Suprapubic skin (tissue), 4 donors: ENCODE data around the gene LRBA. TPM values are rescaled to one million over a fixed set of nuclear protein-coding genes. Genes with fewer than 3 reads are reported as not detected.

Experiments
- DNase-seq, 2 donors: peaks; one replicate each; pipeline ENCODE4 v3.0.0-alpha.2; 2019; ENCODE audit warnings: low spot score in 2 of 2
- H3K27ac ChIP-seq: fragments of 200-600 bp; sonication (generic); one replicate; pipeline ENCODE4 v1.5.1; 2019
- H3K27me3 ChIP-seq: fragments of 200-600 bp; sonication (generic); one replicate; pipeline ENCODE4 v1.5.1; 2019
- H3K36me3 ChIP-seq: fragments of 200-600 bp; sonication (generic); one replicate; pipeline ENCODE4 v1.5.1; 2019
- H3K4me1 ChIP-seq: fragments of 200-600 bp; sonication (generic); one replicate; pipeline ENCODE4 v1.5.1; 2019
- H3K4me3 ChIP-seq: fragments of 200-600 bp; sonication (generic); one replicate; pipeline ENCODE4 v1.5.1; 2019; ENCODE audit warnings: mild to moderate bottlenecking
- H3K9me3 ChIP-seq: fragments of 200-600 bp; sonication (generic); one replicate; pipeline ENCODE4 v1.5.1; 2019
- CTCF ChIP-seq, 2 donors: fragments of 200-600 bp in 1 of 2; fragments of 450-650 bp in 1 of 2; sonication (generic) in 1 of 2; IDR thresholded peaks; one replicate each; pipeline ENCODE4 v1.5.1; 2016 to 2019; ENCODE audit warnings: antibody characterized with exemption in 2 of 2, mild to moderate bottlenecking in 1 of 2, moderate library complexity in 1 of 2
- EP300 ChIP-seq: sonication (generic); formaldehyde crosslinking; IDR thresholded peaks from one replicate; pipeline ENCODE4 v1.6.1; 2017; ENCODE audit warnings: antibody characterized with exemption
- POLR2A ChIP-seq, 2 donors: fragments of 450-650 bp; IDR thresholded peaks; one replicate each; pipeline ENCODE4 v1.6.1; 2017; ENCODE audit warnings: antibody characterized with exemption in 2 of 2, mild to moderate bottlenecking in 2 of 2, moderate library complexity in 2 of 2
- POLR2AphosphoS5 ChIP-seq, 3 donors: sonication (generic); formaldehyde crosslinking; IDR thresholded peaks; one replicate each; pipeline ENCODE4 v1.6.1; 2017; ENCODE audit warnings: antibody characterized with exemption in 3 of 3
- WGBS: methylation state at CpG from one replicate; pipeline ENCODE4 v1.1.5; 2018; 5-methylcytosine and 5-hydroxymethylcytosine counted together
- total RNA-seq, 4 donors: library from RNA; depleted of rRNA; stranded (reverse); fragments of >200 nt; gene quantifications; one replicate each; pipeline ENCODE4 v1.1.0, GENCODE V29; 2016

LRBA gene
- total RNA-seq, 4 donors from 2014 or later: 64.6 to 128 (median 81.0) TPM

DNA sequence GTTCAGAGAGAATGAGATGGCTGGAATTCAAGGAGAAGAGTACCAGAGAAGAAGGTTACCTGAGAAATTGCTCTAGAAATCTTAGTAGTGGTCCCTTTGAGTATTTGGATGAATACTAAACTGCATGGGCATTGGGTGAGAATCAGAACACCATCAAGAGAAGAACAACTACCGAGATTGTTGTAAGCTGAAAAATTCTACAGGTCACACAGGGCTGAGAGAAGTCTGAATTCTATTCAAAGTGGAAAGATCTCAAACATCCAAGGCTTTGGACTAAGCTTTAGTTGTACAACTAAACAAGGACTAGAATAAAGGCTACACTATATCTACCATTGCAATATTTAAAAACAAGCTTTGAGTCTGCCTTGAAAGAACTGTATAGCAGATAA lies 40.8 kb downstream of the LRBA start:
- H3K36me3 ChIP-seq: no peaks in the 10 kb centered on the region
- H3K4me1 ChIP-seq: no peaks in the 10 kb centered on the region
- WGBS: 100% methylated on average over 1 of the region's 1 CpG
- DNase-seq: no peak
- H3K27ac ChIP-seq: no peak overlapping the region
- H3K4me3 ChIP-seq: no peak overlapping the region
- TF ChIP-seq CTCF (IDR thresholded peaks at IDR 0.05): no peak
- no peak for TF ChIP-seq POLR2A (IDR thresholded peaks at IDR 0.05)
- no peak for TF ChIP-seq EP300
- TF ChIP-seq POLR2AphosphoS5 (IDR thresholded peaks at IDR 0.05): no peak
- no peaks in the 10 kb centered on the region for H3K27me3 ChIP-seq
- H3K9me3 ChIP-seq: no peaks in the 10 kb centered on the region

DNA sequence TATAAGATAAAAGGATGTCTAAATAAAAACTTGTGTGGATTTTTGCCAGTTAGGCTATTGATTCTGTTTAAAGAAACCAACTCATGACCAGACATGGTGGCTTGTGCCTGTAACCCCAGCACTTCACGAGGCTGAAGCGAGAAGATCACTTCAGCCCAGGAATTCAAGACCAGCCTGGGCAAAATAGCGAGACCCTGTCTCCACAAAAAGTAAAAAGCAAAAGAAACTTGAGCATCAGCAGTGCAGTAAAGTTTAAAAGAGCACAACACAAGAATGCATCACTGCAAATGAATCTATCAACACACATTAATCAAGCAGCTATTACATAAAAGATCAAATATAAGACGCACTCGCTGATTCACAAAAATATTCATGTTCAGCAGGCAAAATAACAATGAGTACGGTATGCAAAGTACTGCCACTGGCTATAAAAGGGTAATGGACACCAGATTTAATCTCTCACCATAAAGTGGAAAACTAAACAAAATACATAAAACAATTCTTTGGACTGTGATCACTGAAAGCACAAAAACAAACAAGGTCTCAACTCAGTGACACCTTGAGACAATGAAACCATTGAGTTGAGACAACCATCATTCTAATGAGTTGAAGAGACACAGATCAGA lies 41.3 kb downstream of the LRBA start:
- Histone ChIP-seq H3K4me3 (no peak overlapping the region), H3K9me3 (no peaks in the 10 kb centered on the region), H3K4me1 (no peaks in the 10 kb centered on the region), H3K36me3 (no peaks in the 10 kb centered on the region), H3K27me3 (no peaks in the 10 kb centered on the region), H3K27ac (no peak overlapping the region)
- no peak for TF ChIP-seq EP300
- no peak for TF ChIP-seq POLR2AphosphoS5 (IDR thresholded peaks at IDR 0.05)
- TF ChIP-seq CTCF (IDR thresholded peaks at IDR 0.05): no peak
- TF ChIP-seq POLR2A (IDR thresholded peaks at IDR 0.05): no peak
- WGBS: 77% methylated on average over 6 of the region's 6 CpGs
- no peak for DNase-seq

- Histone ChIP-seq H3K4me3 (no peak overlapping the region), H3K36me3 (no peaks in the 10 kb centered on the region), H3K9me3 (no peaks in the 10 kb centered on the region), H3K4me1 (no peaks in the 10 kb centered on the region), H3K27ac (no peak overlapping the region), H3K27me3 (no peaks in the 10 kb centered on the region)
- TF ChIP-seq POLR2A (IDR thresholded peaks at IDR 0.05): no peak
- TF ChIP-seq EP300: no peak
- no peak for TF ChIP-seq POLR2AphosphoS5 (IDR thresholded peaks at IDR 0.05)
- TF ChIP-seq CTCF (IDR thresholded peaks at IDR 0.05): no peak
- no peak for DNase-seq
- 50% methylated on average over 1 of the region's 1 CpG for WGBS
Observed at GRCh38 chr4:150972592-150972991, 42.5 kb downstream of the LRBA start.

- Histone ChIP-seq H3K27me3 (no peaks in the 10 kb centered on the region), H3K4me3 (no peak overlapping the region), H3K36me3 (no peaks in the 10 kb centered on the region), H3K27ac (no peak overlapping the region), H3K9me3 (no peaks in the 10 kb centered on the region), H3K4me1 (no peaks in the 10 kb centered on the region)
- no peak for DNase-seq
- TF ChIP-seq POLR2A (IDR thresholded peaks at IDR 0.05) (no peak), CTCF (IDR thresholded peaks at IDR 0.05) (no peak), POLR2AphosphoS5 (IDR thresholded peaks at IDR 0.05) (no peak), EP300 (no peak)
Observed at GRCh38 chr4:150971901-150972300, 43.2 kb downstream of the LRBA start.

DNA sequence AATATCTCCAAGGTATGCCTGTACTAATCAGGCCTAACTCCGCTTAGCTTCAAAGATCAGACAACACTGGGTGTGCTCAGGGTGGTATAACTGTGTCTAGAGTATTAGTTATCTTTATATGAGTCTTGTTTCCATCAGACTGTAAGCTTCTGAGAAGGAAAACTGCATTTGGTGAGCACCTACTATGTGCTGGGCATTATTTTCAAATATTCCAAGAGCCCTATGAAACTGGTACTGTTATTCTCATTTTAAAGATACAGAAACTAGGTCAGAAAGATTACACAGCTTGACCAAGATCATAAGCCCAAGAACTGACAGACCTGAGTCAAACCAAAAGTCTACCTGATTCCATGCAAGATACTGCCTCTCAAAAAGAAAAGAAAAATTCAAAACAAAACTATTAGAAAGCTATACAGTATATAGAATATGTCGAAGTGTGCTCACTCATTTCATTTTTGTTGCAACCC lies 44.4 kb downstream of the LRBA start:
- no peak for TF ChIP-seq CTCF (IDR thresholded peaks at IDR 0.05)
- no peak for TF ChIP-seq POLR2A (IDR thresholded peaks at IDR 0.05)
- no peak for TF ChIP-seq EP300
- no peak for TF ChIP-seq POLR2AphosphoS5 (IDR thresholded peaks at IDR 0.05)
- Histone ChIP-seq H3K27me3 (no peaks in the 10 kb centered on the region), H3K4me1 (no peaks in the 10 kb centered on the region), H3K36me3 (no peaks in the 10 kb centered on the region), H3K4me3 (no peak overlapping the region), H3K9me3 (no peaks in the 10 kb centered on the region), H3K27ac (no peak overlapping the region)
- no peak for DNase-seq
- WGBS: 90% methylated on average over 2 of the region's 2 CpGs
